Measurements from ENCODE around the gene LRP4.

LRP4 gene

GRCh38 chr11:46916286-46917108, 1.9 kb downstream of the LRP4 start:
- TF ChIP-seq CTCF (IDR thresholded peaks at IDR 0.05): no peak

GRCh38 chr11:46914910-46915309, 3.4 kb downstream of the LRP4 start:
- no peak for TF ChIP-seq CTCF (IDR thresholded peaks at IDR 0.05)

- no peak for TF ChIP-seq CTCF (IDR thresholded peaks at IDR 0.05)
Measured at GRCh38 chr11:46914363-46914762, 4.0 kb downstream of the LRP4 start.

- no peak for TF ChIP-seq CTCF (IDR thresholded peaks at IDR 0.05)
Measured at GRCh38 chr11:46913484-46913883, 4.9 kb downstream of the LRP4 start.

- TF ChIP-seq CTCF (IDR thresholded peaks at IDR 0.05): no peak
Measured at GRCh38 chr11:46912526-46913150, 5.7 kb downstream of the LRP4 start.

- TF ChIP-seq CTCF (IDR thresholded peaks at IDR 0.05): no peak
Measured at GRCh38 chr11:46907606-46908005, 10.7 kb downstream of the LRP4 start.

GRCh38 chr11:46906609-46907041, 11.7 kb downstream of the LRP4 start:
- no peak for TF ChIP-seq CTCF (IDR thresholded peaks at IDR 0.05)

All from LNCAP (cell line).